CD4-positive, alpha-beta memory T cell (primary cell): ENCODE measurements around the gene MSX1. TPM values are rescaled to one million over a fixed set of nuclear protein-coding genes. Genes with fewer than 3 reads are reported as not detected.

Source experiments
- CTCF ChIA-PET: fragments of 350-600 bp; sonication (Branson Sonifier 250); formaldehyde crosslinking; loops from one replicate; lab custom pipeline; 2021; ENCODE audit warnings: inconsistent platforms; ENCODE audit not compliant: partially characterized antibody; lab: Charles Lee
- POLR2A ChIA-PET: fragments of 350-600 bp; sonication (Branson Sonifier 250); formaldehyde crosslinking; loops from one replicate; lab custom pipeline; 2021; ENCODE audit not compliant: partially characterized antibody; lab: Charles Lee
- DNase-seq, 5 donors: peaks; one replicate each; pipeline versions ENCODE4 v3.0.0 to v3.0.0-alpha.2; 2020 to 2022; ENCODE audit warnings: mixed read lengths in 1 of 5
- H3K27ac ChIP-seq: one replicate; pipeline ENCODE4 v1.7.0; 2013; ENCODE audit warnings: low read depth, low read length
- H3K27me3 ChIP-seq: 2 replicates; pipeline ENCODE4 v1.7.0; 2013; ENCODE audit warnings: mild to moderate bottlenecking, low read length, moderate library complexity; ENCODE audit not compliant: insufficient read depth
- H3K36me3 ChIP-seq: 2 replicates; pipeline ENCODE4 v1.7.0; 2013; ENCODE audit warnings: mild to moderate bottlenecking, low read length, moderate library complexity; ENCODE audit not compliant: insufficient read depth
- H3K4me1 ChIP-seq: 2 replicates; pipeline ENCODE4 v1.7.0; 2013; ENCODE audit warnings: mild to moderate bottlenecking, low read length, moderate library complexity; ENCODE audit not compliant: insufficient read depth
- H3K4me3 ChIP-seq, 2 donors: one replicate each; pipeline ENCODE4 v1.7.0; 2013; ENCODE audit warnings: low read length in 2 of 2, mild to moderate bottlenecking in 1 of 2
- H3K9me3 ChIP-seq, 2 donors: one replicate each; pipeline ENCODE4 v1.7.0; 2013; ENCODE audit warnings: low read length in 2 of 2, control low read depth in 1 of 2; ENCODE audit not compliant: control insufficient read depth in 1 of 2
- H3K27ac Mint-ChIP-seq, 7 donors: one replicate each; pipeline ENCODE4 v1.8.0; 2020 to 2021; ENCODE audit warnings: mixed read lengths in 7 of 7, mild to moderate bottlenecking in 6 of 7, inconsistent platforms in 3 of 7, moderate library complexity in 3 of 7
- H3K27me3 Mint-ChIP-seq, 2 donors: one replicate each; pipeline ENCODE4 v1.8.0; 2020 to 2021; ENCODE audit warnings: mixed read lengths in 2 of 2
- H3K36me3 Mint-ChIP-seq, 2 donors: one replicate each; pipeline ENCODE4 v1.8.0; 2020 to 2021; ENCODE audit warnings: mixed read lengths in 2 of 2, inconsistent platforms in 1 of 2, mild to moderate bottlenecking in 1 of 2
- H3K4me1 Mint-ChIP-seq, 4 donors: one replicate each; pipeline ENCODE4 v1.8.0; 2020 to 2021; ENCODE audit warnings: mixed read lengths in 4 of 4, mild to moderate bottlenecking in 1 of 4
- H3K4me3 Mint-ChIP-seq, 8 donors: one replicate each; pipeline ENCODE4 v1.8.0; 2020 to 2021; ENCODE audit warnings: mixed read lengths in 8 of 8, mild to moderate bottlenecking in 7 of 8, moderate library complexity in 6 of 8, inconsistent platforms in 3 of 8
- H3K9me3 Mint-ChIP-seq, 8 donors: one replicate each; pipeline ENCODE4 v1.8.0; 2020 to 2021; ENCODE audit warnings: mixed read lengths in 8 of 8, mild to moderate bottlenecking in 5 of 8, inconsistent platforms in 3 of 8, moderate library complexity in 1 of 8
- intact Hi-C: fragments of 100-400 bp; cut with micrococcal nuclease; formaldehyde crosslinking; loops from one replicate; pipeline ENCODE4 v1.15.1; 2023
- polyA plus RNA-seq, 2 donors: library from polyadenylated mRNA; unstranded; fragments of 300-500 nt; fragmentation: Illumina TruSeq; gene quantifications; one replicate each; pipeline ENCODE4 v1.2.3, GENCODE V29; 2021
- total RNA-seq, 2 experiments: library from RNA; stranded (reverse); gene quantifications; one replicate each; pipeline ENCODE4 v1.2.3, GENCODE V29; 2021

The MSX1 gene
- total and polyA plus RNA-seq, 4 experiments from 2014 or later: not detected

DNA sequence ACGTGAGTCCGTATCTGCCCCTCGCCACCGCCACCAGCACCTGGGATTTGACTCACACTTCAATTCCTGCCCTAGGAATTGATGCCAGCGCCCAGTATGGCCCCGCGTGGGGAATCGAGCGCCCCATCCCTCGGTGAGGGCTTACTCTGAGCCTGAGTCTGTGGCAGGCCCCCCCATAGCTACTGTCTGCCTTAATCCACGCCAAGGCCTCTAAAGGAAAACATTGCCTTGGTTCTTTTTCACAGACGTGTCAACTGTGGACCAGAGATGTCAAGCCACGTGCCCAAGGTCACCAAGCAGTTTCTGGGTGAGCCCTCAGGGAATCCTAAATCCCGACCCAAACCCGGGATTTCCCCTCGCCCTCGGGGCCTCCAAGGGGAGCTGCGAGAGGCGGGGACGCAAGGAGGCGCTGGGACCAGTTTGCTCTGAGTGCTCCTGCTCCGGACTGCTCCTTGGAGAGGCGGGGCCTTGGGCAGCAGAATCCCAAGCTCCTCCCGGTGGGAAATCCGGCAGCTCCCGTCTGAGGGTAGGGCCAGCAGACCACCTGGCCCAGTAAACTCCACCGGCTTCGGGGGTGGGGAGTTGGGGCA, 12.9 kb downstream of the MSX1 start:
- CTCF ChIA-PET: no interaction called here

GRCh38 chr4:4873203-4873602, 13.7 kb downstream of the MSX1 start:
- peaks cover 0 to 25% (median 4%) of the 10 kb centered on the region in 4 donors for H3K4me1 Mint-ChIP-seq
- Histone ChIP-seq H3K4me3 (no peak overlapping the region), H3K36me3 (no peaks in the 10 kb centered on the region), H3K4me1 (no peaks in the 10 kb centered on the region), H3K27me3 (peaks cover 42% of the 10 kb centered on the region), H3K27ac (no peak overlapping the region), H3K9me3 (no peaks in the 10 kb centered on the region)
- intact Hi-C loops: no loop called here
- ChIA-PET CTCF (no interaction called here), POLR2A (no interaction called here)
- DNase-seq: no peak
- peaks cover 0 to 4% (median 0%) of the 10 kb centered on the region in 8 donors for H3K9me3 Mint-ChIP-seq
- peaks cover 60 to 66% of the 10 kb centered on the region in 2 donors for H3K27me3 Mint-ChIP-seq
- H3K27ac Mint-ChIP-seq: no peak overlapping the region
- H3K36me3 Mint-ChIP-seq: no peaks in the 10 kb centered on the region
- H3K4me3 Mint-ChIP-seq: peak overlapping the region in 1 of 8 donors; percentile 49

More for the DNA sequence above, 12.9 kb downstream of the MSX1 start:
- no peak for DNase-seq
- Histone ChIP-seq H3K4me3 (no peak overlapping the region), H3K27ac (no peak overlapping the region), H3K4me1 (no peaks in the 10 kb centered on the region), H3K36me3 (no peaks in the 10 kb centered on the region), H3K27me3 (peaks cover 42% of the 10 kb centered on the region), H3K9me3 (no peaks in the 10 kb centered on the region)
- POLR2A ChIA-PET: no interaction called here
- intact Hi-C loops: no loop called here
- H3K36me3 Mint-ChIP-seq: no peaks in the 10 kb centered on the region
- peaks cover 0 to 4% (median 0%) of the 10 kb centered on the region in 8 donors for H3K9me3 Mint-ChIP-seq
- peaks cover 60 to 66% of the 10 kb centered on the region in 2 donors for H3K27me3 Mint-ChIP-seq
- H3K27ac Mint-ChIP-seq: no peak overlapping the region
- H3K4me3 Mint-ChIP-seq: no peak overlapping the region
- peaks cover 0 to 25% (median 4%) of the 10 kb centered on the region in 4 donors for H3K4me1 Mint-ChIP-seq

DNA sequence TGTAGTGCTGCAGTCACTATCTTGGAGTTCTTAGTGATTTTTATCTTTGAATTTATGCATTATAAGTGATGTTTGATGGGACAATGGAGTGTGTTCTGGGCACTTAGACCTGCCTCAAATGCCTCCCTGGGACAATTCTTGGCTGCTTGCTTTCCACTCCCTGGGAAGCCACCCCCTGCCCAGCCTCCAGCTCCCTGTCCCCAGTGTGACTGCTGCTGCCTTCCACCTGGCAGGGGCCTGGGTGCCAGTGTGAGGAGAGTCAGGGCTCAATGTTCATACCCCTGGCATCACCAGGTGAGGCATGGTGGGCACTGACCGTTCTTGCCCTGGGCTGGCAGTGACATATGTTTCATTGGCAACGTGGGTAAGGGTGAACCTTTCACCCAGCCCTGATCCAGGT, 14.8 kb downstream of the MSX1 start:
- Histone ChIP-seq H3K27ac (no peak overlapping the region), H3K27me3 (peaks cover 33% of the 10 kb centered on the region), H3K4me3 (no peak overlapping the region), H3K4me1 (no peaks in the 10 kb centered on the region), H3K36me3 (no peaks in the 10 kb centered on the region), H3K9me3 (no peaks in the 10 kb centered on the region)
- H3K4me1 Mint-ChIP-seq: peaks cover 0 to 25% (median 4%) of the 10 kb centered on the region in 4 donors
- no peak overlapping the region for H3K4me3 Mint-ChIP-seq
- intact Hi-C loops: no loop called here
- peaks cover 54 to 62% of the 10 kb centered on the region in 2 donors for H3K27me3 Mint-ChIP-seq
- DNase-seq: no peak
- peaks cover 0 to 4% (median 0%) of the 10 kb centered on the region in 8 donors for H3K9me3 Mint-ChIP-seq
- POLR2A ChIA-PET: no interaction called here
- H3K36me3 Mint-ChIP-seq: no peaks in the 10 kb centered on the region
- H3K27ac Mint-ChIP-seq: peak overlapping the region in 1 of 7 donors; percentile 22
- CTCF ChIA-PET: no interaction called here

GRCh38 chr4:4875147-4875546, 15.7 kb downstream of the MSX1 start:
- POLR2A ChIA-PET: no interaction called here

GRCh38 chr4:4875611-4876010, 16.1 kb downstream of the MSX1 start:
- no peaks in the 10 kb centered on the region for H3K4me1 ChIP-seq
- Mint-ChIP-seq H3K4me3 (no peak overlapping the region), H3K4me1 (peaks cover 0 to 18% (median 1%) of the 10 kb centered on the region in 4 donors), H3K27ac (no peak overlapping the region), H3K27me3 (peaks cover 46 to 49% of the 10 kb centered on the region in 2 donors), H3K36me3 (no peaks in the 10 kb centered on the region), H3K9me3 (peaks cover 0 to 4% (median 0%) of the 10 kb centered on the region in 8 donors)
- DNase-seq: no peak
- no peaks in the 10 kb centered on the region for H3K9me3 ChIP-seq
- ChIA-PET POLR2A (no interaction called here), CTCF (no interaction called here)
- intact Hi-C loops: no loop called here
- H3K4me3 ChIP-seq: no peak overlapping the region
- H3K27me3 ChIP-seq: peaks cover 26% of the 10 kb centered on the region
- H3K27ac ChIP-seq: no peak overlapping the region
- H3K36me3 ChIP-seq: no peaks in the 10 kb centered on the region

More at GRCh38 chr4:4875147-4875546, 15.7 kb downstream of the MSX1 start:
- Mint-ChIP-seq H3K4me1 (peaks cover 0 to 23% (median 3%) of the 10 kb centered on the region in 4 donors), H3K36me3 (no peaks in the 10 kb centered on the region), H3K27me3 (peaks cover 49 to 54% of the 10 kb centered on the region in 2 donors), H3K27ac (no peak overlapping the region), H3K9me3 (peaks cover 0 to 4% (median 0%) of the 10 kb centered on the region in 8 donors), H3K4me3 (no peak overlapping the region)
- no peaks in the 10 kb centered on the region for H3K4me1 ChIP-seq
- H3K9me3 ChIP-seq: no peaks in the 10 kb centered on the region
- intact Hi-C loops: no loop called here
- no peak overlapping the region for H3K27ac ChIP-seq
- no peak overlapping the region for H3K4me3 ChIP-seq
- H3K27me3 ChIP-seq: peaks cover 30% of the 10 kb centered on the region
- no peak for DNase-seq
- CTCF ChIA-PET: no interaction called here
- H3K36me3 ChIP-seq: no peaks in the 10 kb centered on the region

- DNase-seq: no peak
- H3K36me3 Mint-ChIP-seq: no peaks in the 10 kb centered on the region
- H3K27me3 ChIP-seq: peaks cover 17% of the 10 kb centered on the region
- ChIA-PET POLR2A (no interaction called here), CTCF (no interaction called here)
- H3K4me3 Mint-ChIP-seq: no peak overlapping the region
- no peak overlapping the region for H3K27ac ChIP-seq
- H3K27me3 Mint-ChIP-seq: peaks cover 43 to 44% of the 10 kb centered on the region in 2 donors
- H3K9me3 ChIP-seq: no peaks in the 10 kb centered on the region
- intact Hi-C loops: no loop called here
- H3K4me1 Mint-ChIP-seq: peaks cover 0 to 7% (median under 1%) of the 10 kb centered on the region in 4 donors
- H3K4me1 ChIP-seq: no peaks in the 10 kb centered on the region
- no peaks in the 10 kb centered on the region for H3K9me3 Mint-ChIP-seq
- no peak overlapping the region for H3K4me3 ChIP-seq
- H3K36me3 ChIP-seq: no peaks in the 10 kb centered on the region
- no peak overlapping the region for H3K27ac Mint-ChIP-seq
Observed at GRCh38 chr4:4876945-4877661, 17.6 kb downstream of the MSX1 start.

DNA sequence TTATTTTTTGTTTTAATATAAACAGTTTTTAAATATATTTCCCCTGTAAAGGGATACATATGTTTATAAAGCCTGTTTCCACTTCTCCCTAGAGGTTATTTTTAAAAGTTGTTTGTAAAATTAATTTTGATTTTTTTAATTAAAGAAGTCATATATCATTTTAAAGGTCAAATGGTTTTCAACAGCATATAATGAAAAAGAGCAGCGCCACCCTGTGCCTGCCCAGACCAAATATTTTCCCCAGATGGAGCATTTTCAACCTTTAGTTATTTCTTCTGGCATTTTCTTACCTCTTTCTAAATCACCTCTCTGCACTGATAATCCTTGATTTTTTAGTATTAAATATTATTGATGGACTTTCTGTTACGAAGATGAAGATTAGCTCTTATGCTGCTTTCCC, 21.0 kb downstream of the MSX1 start:
- Histone ChIP-seq H3K36me3 (no peaks in the 10 kb centered on the region), H3K4me3 (no peak overlapping the region), H3K4me1 (no peaks in the 10 kb centered on the region), H3K9me3 (no peaks in the 10 kb centered on the region), H3K27me3 (no peaks in the 10 kb centered on the region), H3K27ac (no peak overlapping the region)
- no peak for DNase-seq
- ChIA-PET POLR2A (no interaction called here), CTCF (no interaction called here)
- Mint-ChIP-seq H3K27me3 (peaks cover 30 to 32% of the 10 kb centered on the region in 2 donors), H3K9me3 (no peaks in the 10 kb centered on the region), H3K4me3 (no peak overlapping the region), H3K4me1 (peaks cover 0 to 1% (median 0%) of the 10 kb centered on the region in 4 donors), H3K36me3 (no peaks in the 10 kb centered on the region), H3K27ac (no peak overlapping the region)
- intact Hi-C loops: loop anchor here (1.0 kb wide), 1 partner anchor 392 kb away; no protein-coding TSS in a partner anchor
